HG03064 (cell line): ENCODE results near the gene BLCAP.
"Not testable (repeated sequence)": the region's sequence is repeated elsewhere in the genome, so short reads cannot be mapped to it uniquely, and the experiment has no call there.

Experiments used
- ATAC-seq: cut with Tn5 transposase; IDR thresholded peaks from one replicate; pipeline ENCODE4 v1.9.1; 2021; ENCODE audit warnings: low read depth; ENCODE audit not compliant: unreplicated experiment

The BLCAP gene

GRCh38 chr20:37492096-37492625 lies 35.5 kb downstream of the BLCAP start:
- ATAC-seq: no peak

GRCh38 chr20:37490663-37491350 lies 36.9 kb downstream of the BLCAP start:
- no peak for ATAC-seq

GRCh38 chr20:37486209-37486608 lies 41.5 kb downstream of the BLCAP start:
- not testable (repeated sequence) for ATAC-seq

- ATAC-seq: no peak
Observed at GRCh38 chr20:37484331-37484730, 43.3 kb downstream of the BLCAP start.

- ATAC-seq: no peak
Observed at GRCh38 chr20:37481610-37482009, 46.1 kb downstream of the BLCAP start.

GRCh38 chr20:37480919-37481318 lies 46.8 kb downstream of the BLCAP start:
- ATAC-seq: no peak

GRCh38 chr20:37479925-37480691 lies 47.6 kb downstream of the BLCAP start:
- ATAC-seq: no peak

- ATAC-seq: no peak
Observed at GRCh38 chr20:37479266-37479665, 48.4 kb downstream of the BLCAP start.

- no peak for ATAC-seq
Observed at GRCh38 chr20:37477041-37477440, 50.6 kb downstream of the BLCAP start.

GRCh38 chr20:37475252-37475651 lies 52.4 kb downstream of the BLCAP start:
- no peak for ATAC-seq

- no peak for ATAC-seq
Observed at GRCh38 chr20:37474386-37474785, 53.3 kb downstream of the BLCAP start.

GRCh38 chr20:37473249-37474000 lies 54.3 kb downstream of the BLCAP start:
- ATAC-seq: no peak

GRCh38 chr20:37472435-37472834 lies 55.2 kb downstream of the BLCAP start:
- not testable (repeated sequence) for ATAC-seq

GRCh38 chr20:37471741-37472235 lies 55.9 kb downstream of the BLCAP start:
- ATAC-seq: no peak

GRCh38 chr20:37470190-37470589 lies 57.5 kb downstream of the BLCAP start:
- ATAC-seq: not testable (repeated sequence)

GRCh38 chr20:37469531-37469930 lies 58.1 kb downstream of the BLCAP start:
- ATAC-seq: no peak

GRCh38 chr20:37468886-37469285 lies 58.8 kb downstream of the BLCAP start:
- ATAC-seq: no peak
